K562 (cell line): Measurements from ENCODE around the gene TRIM48.
"Not testable (repeated sequence)": the region's sequence is repeated elsewhere in the genome, so short reads cannot be mapped to it uniquely, and the experiment has no call there.

Experiments
- CTCF ChIP-seq, 3 experiments: IDR thresholded peaks in 2 of 3; conservative IDR thresholded peaks in 1 of 3; 2 replicates each; pipeline ENCODE4 v1.5.1; 2011 to 2012; ENCODE audit warnings: low read length in 3 of 3, mild to moderate bottlenecking in 3 of 3, control low read depth in 2 of 3, improper control_type of control experiment in 1 of 3, inconsistent platforms in 1 of 3, low read depth in 1 of 3, mixed read lengths in 1 of 3, moderate library complexity in 1 of 3; ENCODE audit not compliant: insufficient read depth in 2 of 3
- JUNB ChIP-seq: fragments of 450-650 bp; formaldehyde crosslinking; conservative IDR thresholded peaks from 2 replicates; pipeline ENCODE4 v1.4.0; 2020; ENCODE audit warnings: mild to moderate bottlenecking

- not testable (repeated sequence) for TF ChIP-seq JUNB (CRISPR knock-in tag); CTCF (IDR thresholded peaks at IDR 0.05 in 2 of 3, conservative IDR thresholded peaks at IDR 0.05 in 1 of 3; ENCODE audit: insufficient read depth in 2 of 3, low read depth in 1 of 3, low read length in 3 of 3)
These were observed at the start of gene TRIM48 for GRCh38 chr11:55261855-55262254.
